AG09319 (cell line): ENCODE results near the gene ARHGAP19.

Source experiments
- DNase-seq: peaks from one replicate; pipeline ENCODE4 v3.0.0-alpha.2; 2010; ENCODE audit warnings: low read depth; ENCODE audit errors: extremely low read depth
- TF ChIP-seq, protein P1 (sequence below): IDR thresholded peaks from 2 replicates; pipeline ENCODE4 v1.5.1; 2011; ENCODE audit warnings: low read depth, mild to moderate bottlenecking, inconsistent platforms, low read length, moderate library complexity

ARHGAP19 gene

GRCh38 chr10:97321032-97321803 lies 28.8 kb upstream of the ARHGAP19 start:
- DNase-seq = no peak
- TF ChIP-seq, protein P1, sequence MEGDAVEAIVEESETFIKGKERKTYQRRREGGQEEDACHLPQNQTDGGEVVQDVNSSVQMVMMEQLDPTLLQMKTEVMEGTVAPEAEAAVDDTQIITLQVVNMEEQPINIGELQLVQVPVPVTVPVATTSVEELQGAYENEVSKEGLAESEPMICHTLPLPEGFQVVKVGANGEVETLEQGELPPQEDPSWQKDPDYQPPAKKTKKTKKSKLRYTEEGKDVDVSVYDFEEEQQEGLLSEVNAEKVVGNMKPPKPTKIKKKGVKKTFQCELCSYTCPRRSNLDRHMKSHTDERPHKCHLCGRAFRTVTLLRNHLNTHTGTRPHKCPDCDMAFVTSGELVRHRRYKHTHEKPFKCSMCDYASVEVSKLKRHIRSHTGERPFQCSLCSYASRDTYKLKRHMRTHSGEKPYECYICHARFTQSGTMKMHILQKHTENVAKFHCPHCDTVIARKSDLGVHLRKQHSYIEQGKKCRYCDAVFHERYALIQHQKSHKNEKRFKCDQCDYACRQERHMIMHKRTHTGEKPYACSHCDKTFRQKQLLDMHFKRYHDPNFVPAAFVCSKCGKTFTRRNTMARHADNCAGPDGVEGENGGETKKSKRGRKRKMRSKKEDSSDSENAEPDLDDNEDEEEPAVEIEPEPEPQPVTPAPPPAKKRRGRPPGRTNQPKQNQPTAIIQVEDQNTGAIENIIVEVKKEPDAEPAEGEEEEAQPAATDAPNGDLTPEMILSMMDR = no peak

- no peak for DNase-seq
- TF ChIP-seq, protein P1 = no peak; the same call in 1 of the 2 replicates
Observed at GRCh38 chr10:97320480-97321031, 28.1 kb upstream of the ARHGAP19 start.

DNA sequence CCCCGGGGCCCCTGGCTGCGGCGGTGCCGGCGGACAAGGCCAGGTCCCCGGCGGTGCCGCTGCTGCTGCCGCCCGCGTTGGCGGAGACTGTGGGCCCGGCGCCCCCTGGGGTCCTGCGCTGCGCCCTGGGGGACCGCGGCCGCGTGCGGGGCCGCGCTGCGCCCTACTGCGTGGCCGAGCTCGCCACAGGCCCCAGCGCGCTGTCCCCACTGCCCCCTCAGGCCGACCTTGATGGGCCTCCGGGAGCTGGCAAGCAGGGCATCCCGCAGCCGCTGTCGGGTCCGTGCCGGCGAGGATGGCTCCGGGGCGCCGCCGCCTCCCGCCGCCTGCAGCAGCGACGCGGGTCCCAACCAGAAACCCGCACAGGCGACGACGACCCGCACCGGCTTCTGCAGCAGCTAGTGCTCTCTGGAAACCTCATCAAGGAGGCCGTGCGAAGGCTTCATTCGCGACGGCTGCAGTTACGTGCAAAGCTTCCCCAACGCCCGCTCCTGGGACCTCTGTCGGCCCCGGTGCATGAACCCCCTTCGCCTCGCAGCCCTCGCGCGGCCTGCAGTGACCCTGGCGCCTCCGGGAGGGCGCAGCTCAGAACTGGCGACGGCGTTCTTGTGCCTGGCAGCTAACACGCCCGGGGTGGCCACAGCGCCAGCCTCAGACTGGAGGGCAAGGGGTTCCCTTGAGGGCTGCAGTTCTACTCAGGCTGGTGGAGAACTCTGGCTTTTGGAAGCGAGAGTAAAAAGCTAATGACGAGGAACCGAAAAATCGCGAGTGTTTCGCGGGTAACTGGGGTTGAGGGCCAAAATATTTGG lies 27.4 kb upstream of the ARHGAP19 start:
- no peak for DNase-seq
- TF ChIP-seq, protein P1 = no peak; the same call in 1 of the 2 replicates

DNA sequence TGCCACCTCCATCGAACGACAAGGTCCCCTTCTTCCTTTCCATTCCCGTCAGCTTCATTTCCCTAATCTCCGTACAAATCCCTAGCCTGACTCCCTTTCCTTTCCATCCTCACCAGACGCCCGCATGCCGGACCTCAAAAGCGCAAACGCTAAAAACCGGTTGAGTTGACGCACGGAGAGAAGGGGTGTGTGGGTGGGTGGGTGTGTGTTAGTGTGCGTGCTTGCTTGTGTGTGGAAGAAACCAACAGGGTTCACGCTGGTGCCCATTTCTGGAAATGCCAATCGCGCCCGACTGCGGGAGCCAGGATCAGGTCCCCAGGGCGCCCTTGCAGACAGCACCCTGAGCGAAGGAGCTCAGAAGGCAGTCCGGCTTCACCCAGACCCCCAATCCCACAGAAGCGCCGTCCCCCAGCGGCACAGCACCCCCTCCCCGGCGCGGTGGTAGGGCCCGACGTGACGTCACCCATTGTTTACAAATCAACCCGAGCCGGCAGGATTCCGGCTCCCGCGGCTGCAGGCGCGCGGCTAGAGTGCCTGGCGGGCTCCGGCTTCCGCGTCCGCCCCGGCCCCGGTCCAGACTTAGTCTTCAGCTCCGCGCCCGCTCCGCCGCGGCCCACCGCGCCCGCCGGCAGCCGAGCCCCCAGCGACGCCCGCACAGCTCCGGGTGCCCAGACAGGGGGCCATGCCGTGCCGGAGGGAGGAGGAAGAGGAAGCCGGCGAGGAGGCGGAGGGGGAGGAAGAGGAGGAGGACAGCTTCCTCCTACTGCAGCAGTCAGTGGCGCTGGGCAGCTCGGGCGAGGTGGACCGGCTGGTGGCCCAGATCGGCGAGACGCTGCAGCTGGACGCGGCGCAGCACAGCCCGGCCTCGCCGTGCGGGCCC lies 26.6 kb upstream of the ARHGAP19 start, which contains the start of gene FRAT1:
TSS of gene FRAT1 (plus strand) at position 500 of the 880 bp plus-strand sequence. CDS start at position 683, 183 bp downstream.
- TF ChIP-seq, protein P1 = no peak
- peak; percentile 82 for DNase-seq

GRCh38 chr10:97314671-97315070 lies 22.2 kb upstream of the ARHGAP19 start:
- no peak for DNase-seq
- TF ChIP-seq, protein P1 = no peak

DNA sequence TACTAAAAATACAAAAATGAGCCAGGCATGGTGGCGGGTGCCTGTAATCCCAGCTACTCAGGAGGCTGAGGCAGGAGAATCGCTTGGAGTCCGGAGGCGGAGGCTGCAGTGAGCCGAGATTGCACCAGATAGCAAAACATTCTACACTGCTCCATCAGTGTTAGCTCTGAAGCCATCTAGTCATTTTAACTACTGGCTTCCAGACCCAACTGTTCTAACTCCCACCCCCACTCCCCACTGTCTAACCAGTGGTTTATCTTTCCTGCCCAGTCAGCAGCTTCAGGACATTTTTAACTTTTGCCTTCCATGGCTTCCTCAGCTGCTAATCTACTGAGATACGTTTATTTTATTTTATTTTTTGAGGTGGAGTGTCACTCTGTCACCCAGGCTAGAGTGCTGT lies 20.5 kb upstream of the ARHGAP19 start:
- TF ChIP-seq, protein P1 = no peak
- DNase-seq = no peak
